ENCODE measurements around the gene COL4A2. TPM values are rescaled to one million over a fixed set of nuclear protein-coding genes. Genes with fewer than 3 reads are reported as not detected.

COL4A2 gene
- polyA plus RNA-seq, 2 of the 4 experiments (the other 2 are of a cell fraction), result 46.9 to 119 TPM

DNA sequence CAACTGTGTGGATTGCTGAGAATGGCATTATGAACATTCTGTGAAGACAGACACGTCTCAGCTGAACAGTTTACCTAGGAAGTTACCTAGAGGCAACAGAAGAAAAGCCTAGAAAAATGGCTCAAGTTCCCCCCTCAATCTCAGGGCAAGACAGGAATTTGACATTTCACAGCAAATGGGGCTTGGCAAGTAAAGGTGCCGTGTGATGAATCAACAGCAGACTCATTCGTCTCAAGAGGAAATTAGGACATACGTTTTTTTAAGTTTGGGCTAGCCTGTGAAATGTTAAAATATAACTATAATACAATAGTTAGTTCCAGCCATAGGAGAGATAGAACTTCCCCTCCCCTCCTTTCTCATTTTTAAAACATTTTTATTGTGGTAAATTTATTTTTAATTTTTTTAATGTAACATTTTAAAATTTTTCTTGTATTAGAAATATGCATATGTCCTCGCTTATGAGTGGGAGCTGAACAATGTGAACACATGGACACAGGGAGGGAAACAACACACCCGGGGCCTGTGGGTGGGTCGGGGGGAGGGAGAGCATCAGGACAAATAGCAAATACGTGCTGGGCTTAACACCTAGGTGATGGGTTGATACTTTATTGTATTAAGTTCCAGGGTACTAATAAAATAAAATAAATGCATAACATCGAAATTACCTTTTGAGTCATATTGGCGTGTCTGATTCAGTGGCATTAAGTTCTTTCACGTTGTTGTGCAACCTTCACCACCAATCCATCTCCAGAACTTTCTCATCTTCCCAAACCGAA, 116.0 kb downstream of the COL4A2 start:
- CTCF ChIA-PET, result no interaction called here
- WGBS (ENCODE audit: missing lambda C conversion rate), result 63% methylated on average over 12 of the region's 12 CpGs

More for the DNA sequence above, 116.0 kb downstream of the COL4A2 start:
- H3K9me3 ChIP-seq, result no peaks in the 10 kb centered on the region
- POLR2A ChIA-PET, result no interaction called here
- peak overlapping the region in 1 of 2 experiments; percentile 75; a peak in 3 of 6 replicates for H3K27ac ChIP-seq
- ATAC-seq, result no peak
- peak overlapping the region; percentile 44; the same call in 1 of the 3 replicates for H3K4me2 ChIP-seq
- DNase-seq (ENCODE audit: low read depth in 1 of 2, low spot score in 1 of 2), result no peak
- peaks cover 27% of the 10 kb centered on the region for H3K4me1 ChIP-seq
- H3K4me3 ChIP-seq, result no peak overlapping the region
- TF ChIP-seq, protein P1, sequence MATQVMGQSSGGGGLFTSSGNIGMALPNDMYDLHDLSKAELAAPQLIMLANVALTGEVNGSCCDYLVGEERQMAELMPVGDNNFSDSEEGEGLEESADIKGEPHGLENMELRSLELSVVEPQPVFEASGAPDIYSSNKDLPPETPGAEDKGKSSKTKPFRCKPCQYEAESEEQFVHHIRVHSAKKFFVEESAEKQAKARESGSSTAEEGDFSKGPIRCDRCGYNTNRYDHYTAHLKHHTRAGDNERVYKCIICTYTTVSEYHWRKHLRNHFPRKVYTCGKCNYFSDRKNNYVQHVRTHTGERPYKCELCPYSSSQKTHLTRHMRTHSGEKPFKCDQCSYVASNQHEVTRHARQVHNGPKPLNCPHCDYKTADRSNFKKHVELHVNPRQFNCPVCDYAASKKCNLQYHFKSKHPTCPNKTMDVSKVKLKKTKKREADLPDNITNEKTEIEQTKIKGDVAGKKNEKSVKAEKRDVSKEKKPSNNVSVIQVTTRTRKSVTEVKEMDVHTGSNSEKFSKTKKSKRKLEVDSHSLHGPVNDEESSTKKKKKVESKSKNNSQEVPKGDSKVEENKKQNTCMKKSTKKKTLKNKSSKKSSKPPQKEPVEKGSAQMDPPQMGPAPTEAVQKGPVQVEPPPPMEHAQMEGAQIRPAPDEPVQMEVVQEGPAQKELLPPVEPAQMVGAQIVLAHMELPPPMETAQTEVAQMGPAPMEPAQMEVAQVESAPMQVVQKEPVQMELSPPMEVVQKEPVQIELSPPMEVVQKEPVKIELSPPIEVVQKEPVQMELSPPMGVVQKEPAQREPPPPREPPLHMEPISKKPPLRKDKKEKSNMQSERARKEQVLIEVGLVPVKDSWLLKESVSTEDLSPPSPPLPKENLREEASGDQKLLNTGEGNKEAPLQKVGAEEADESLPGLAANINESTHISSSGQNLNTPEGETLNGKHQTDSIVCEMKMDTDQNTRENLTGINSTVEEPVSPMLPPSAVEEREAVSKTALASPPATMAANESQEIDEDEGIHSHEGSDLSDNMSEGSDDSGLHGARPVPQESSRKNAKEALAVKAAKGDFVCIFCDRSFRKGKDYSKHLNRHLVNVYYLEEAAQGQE (IDR thresholded peaks at IDR 0.05), result no peak
- TF ChIP-seq, protein P2, sequence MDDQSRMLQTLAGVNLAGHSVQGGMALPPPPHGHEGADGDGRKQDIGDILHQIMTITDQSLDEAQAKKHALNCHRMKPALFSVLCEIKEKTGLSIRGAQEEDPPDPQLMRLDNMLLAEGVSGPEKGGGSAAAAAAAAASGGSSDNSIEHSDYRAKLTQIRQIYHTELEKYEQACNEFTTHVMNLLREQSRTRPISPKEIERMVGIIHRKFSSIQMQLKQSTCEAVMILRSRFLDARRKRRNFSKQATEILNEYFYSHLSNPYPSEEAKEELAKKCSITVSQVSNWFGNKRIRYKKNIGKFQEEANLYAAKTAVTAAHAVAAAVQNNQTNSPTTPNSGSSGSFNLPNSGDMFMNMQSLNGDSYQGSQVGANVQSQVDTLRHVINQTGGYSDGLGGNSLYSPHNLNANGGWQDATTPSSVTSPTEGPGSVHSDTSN (IDR thresholded peaks at IDR 0.05), result no peak
- TF ChIP-seq RARB (CRISPR knock-in tag; IDR thresholded peaks at IDR 0.05) (no peak), TFCP2L1 (CRISPR knock-in tag; IDR thresholded peaks at IDR 0.05) (no peak), CHD4 (IDR thresholded peaks at IDR 0.05; ENCODE audit: borderline replicate concordance) (no peak), CBX2 (IDR thresholded peaks at IDR 0.05; ENCODE audit: borderline replicate concordance, low read depth) (no peak), SMC3 (IDR thresholded peaks at IDR 0.05) (no peak), JUNB (IDR thresholded peaks at IDR 0.05) (no peak), HOXB13 (CRISPR knock-in tag; IDR thresholded peaks at IDR 0.05; ENCODE audit: low read depth) (no peak), HOXA7 (CRISPR knock-in tag; IDR thresholded peaks at IDR 0.05) (no peak), CEBPB (IDR thresholded peaks at IDR 0.05) (no peak), ZFP36 (IDR thresholded peaks at IDR 0.05; ENCODE audit: borderline replicate concordance, partially characterized antibody) (no peak), EP300 (IDR thresholded peaks at IDR 0.05) (no peak), HOXB5 (CRISPR knock-in tag; IDR thresholded peaks at IDR 0.05) (no peak), KDM5A (IDR thresholded peaks at IDR 0.05) (no peak)
- TF ChIP-seq, protein P3, sequence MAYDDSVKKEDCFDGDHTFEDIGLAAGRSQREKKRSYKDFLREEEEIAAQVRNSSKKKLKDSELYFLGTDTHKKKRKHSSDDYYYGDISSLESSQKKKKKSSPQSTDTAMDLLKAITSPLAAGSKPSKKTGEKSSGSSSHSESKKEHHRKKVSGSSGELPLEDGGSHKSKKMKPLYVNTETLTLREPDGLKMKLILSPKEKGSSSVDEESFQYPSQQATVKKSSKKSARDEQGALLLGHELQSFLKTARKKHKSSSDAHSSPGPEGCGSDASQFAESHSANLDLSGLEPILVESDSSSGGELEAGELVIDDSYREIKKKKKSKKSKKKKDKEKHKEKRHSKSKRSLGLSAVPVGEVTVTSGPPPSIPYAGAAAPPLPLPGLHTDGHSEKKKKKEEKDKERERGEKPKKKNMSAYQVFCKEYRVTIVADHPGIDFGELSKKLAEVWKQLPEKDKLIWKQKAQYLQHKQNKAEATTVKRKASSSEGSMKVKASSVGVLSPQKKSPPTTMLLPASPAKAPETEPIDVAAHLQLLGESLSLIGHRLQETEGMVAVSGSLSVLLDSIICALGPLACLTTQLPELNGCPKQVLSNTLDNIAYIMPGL (CRISPR knock-in tag; IDR thresholded peaks at IDR 0.05; ENCODE audit: borderline replicate concordance), result no peak
- TF ChIP-seq, protein P4, sequence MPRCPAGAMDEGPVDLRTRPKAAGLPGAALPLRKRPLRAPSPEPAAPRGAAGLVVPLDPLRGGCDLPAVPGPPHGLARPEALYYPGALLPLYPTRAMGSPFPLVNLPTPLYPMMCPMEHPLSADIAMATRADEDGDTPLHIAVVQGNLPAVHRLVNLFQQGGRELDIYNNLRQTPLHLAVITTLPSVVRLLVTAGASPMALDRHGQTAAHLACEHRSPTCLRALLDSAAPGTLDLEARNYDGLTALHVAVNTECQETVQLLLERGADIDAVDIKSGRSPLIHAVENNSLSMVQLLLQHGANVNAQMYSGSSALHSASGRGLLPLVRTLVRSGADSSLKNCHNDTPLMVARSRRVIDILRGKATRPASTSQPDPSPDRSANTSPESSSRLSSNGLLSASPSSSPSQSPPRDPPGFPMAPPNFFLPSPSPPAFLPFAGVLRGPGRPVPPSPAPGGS (IDR thresholded peaks at IDR 0.05), result no peak
- TF ChIP-seq, protein P5, sequence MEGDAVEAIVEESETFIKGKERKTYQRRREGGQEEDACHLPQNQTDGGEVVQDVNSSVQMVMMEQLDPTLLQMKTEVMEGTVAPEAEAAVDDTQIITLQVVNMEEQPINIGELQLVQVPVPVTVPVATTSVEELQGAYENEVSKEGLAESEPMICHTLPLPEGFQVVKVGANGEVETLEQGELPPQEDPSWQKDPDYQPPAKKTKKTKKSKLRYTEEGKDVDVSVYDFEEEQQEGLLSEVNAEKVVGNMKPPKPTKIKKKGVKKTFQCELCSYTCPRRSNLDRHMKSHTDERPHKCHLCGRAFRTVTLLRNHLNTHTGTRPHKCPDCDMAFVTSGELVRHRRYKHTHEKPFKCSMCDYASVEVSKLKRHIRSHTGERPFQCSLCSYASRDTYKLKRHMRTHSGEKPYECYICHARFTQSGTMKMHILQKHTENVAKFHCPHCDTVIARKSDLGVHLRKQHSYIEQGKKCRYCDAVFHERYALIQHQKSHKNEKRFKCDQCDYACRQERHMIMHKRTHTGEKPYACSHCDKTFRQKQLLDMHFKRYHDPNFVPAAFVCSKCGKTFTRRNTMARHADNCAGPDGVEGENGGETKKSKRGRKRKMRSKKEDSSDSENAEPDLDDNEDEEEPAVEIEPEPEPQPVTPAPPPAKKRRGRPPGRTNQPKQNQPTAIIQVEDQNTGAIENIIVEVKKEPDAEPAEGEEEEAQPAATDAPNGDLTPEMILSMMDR (IDR thresholded peaks at IDR 0.05), result no peak
- TF ChIP-seq, protein P6, sequence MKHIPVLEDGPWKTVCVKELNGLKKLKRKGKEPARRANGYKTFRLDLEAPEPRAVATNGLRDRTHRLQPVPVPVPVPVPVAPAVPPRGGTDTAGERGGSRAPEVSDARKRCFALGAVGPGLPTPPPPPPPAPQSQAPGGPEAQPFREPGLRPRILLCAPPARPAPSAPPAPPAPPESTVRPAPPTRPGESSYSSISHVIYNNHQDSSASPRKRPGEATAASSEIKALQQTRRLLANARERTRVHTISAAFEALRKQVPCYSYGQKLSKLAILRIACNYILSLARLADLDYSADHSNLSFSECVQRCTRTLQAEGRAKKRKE (CRISPR knock-in tag; IDR thresholded peaks at IDR 0.05; ENCODE audit: low read depth), result no peak
- TF ChIP-seq, protein P7, sequence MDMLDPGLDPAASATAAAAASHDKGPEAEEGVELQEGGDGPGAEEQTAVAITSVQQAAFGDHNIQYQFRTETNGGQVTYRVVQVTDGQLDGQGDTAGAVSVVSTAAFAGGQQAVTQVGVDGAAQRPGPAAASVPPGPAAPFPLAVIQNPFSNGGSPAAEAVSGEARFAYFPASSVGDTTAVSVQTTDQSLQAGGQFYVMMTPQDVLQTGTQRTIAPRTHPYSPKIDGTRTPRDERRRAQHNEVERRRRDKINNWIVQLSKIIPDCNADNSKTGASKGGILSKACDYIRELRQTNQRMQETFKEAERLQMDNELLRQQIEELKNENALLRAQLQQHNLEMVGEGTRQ (IDR thresholded peaks at IDR 0.05), result no peak
- no peak for FAIRE-seq
